HG02981 (cell line): ENCODE results near the gene CCDC187.
"Not testable (repeated sequence)": the region's sequence is repeated elsewhere in the genome, so short reads cannot be mapped to it uniquely, and the experiment has no call there.

Experiments
- ATAC-seq: cut with Tn5 transposase; IDR thresholded peaks from one replicate; pipeline ENCODE4 v1.9.1; 2021; ENCODE audit warnings: mild to moderate bottlenecking, moderate library complexity; ENCODE audit not compliant: unreplicated experiment

The CCDC187 gene

GRCh38 chr9:136273244-136273865 is 30.5 kb downstream of the CCDC187 start:
- ATAC-seq, result no peak

- no peak for ATAC-seq
These were observed 33.7 kb downstream of the CCDC187 start for GRCh38 chr9:136270173-136270705.

GRCh38 chr9:136268735-136269134 is 35.2 kb downstream of the CCDC187 start:
- ATAC-seq, result no peak

GRCh38 chr9:136268318-136268717 is 35.6 kb downstream of the CCDC187 start:
- no peak for ATAC-seq

- ATAC-seq, result peak; percentile 77
These were observed 36.4 kb downstream of the CCDC187 start for GRCh38 chr9:136267261-136268111.

- ATAC-seq, result not testable (repeated sequence)
These were observed 37.3 kb downstream of the CCDC187 start for GRCh38 chr9:136266641-136267040.

GRCh38 chr9:136265561-136266355 is 38.1 kb downstream of the CCDC187 start:
- no peak for ATAC-seq

GRCh38 chr9:136264441-136265405 is 39.2 kb downstream of the CCDC187 start:
- no peak for ATAC-seq

- no peak for ATAC-seq
These were observed 39.9 kb downstream of the CCDC187 start for GRCh38 chr9:136264031-136264430.

GRCh38 chr9:136262671-136263178 is 41.2 kb downstream of the CCDC187 start:
- no peak for ATAC-seq

GRCh38 chr9:136261686-136262430 is 42.0 kb downstream of the CCDC187 start:
- no peak for ATAC-seq

GRCh38 chr9:136260936-136261472 is 42.9 kb downstream of the CCDC187 start:
- no peak for ATAC-seq

- ATAC-seq, result no peak
These were observed 43.4 kb downstream of the CCDC187 start for GRCh38 chr9:136260521-136260920.

GRCh38 chr9:136259836-136260235 is 44.1 kb downstream of the CCDC187 start:
- no peak for ATAC-seq

GRCh38 chr9:136259517-136259813 is 44.4 kb downstream of the CCDC187 start:
- ATAC-seq, result no peak

GRCh38 chr9:136258786-136259516 is 44.9 kb downstream of the CCDC187 start:
- ATAC-seq, result no peak

- ATAC-seq, result no peak
These were observed 45.6 kb downstream of the CCDC187 start for GRCh38 chr9:136258299-136258625.
